H9 (cell line): ENCODE results near the gene PDK4. TPM values are rescaled to one million over a fixed set of nuclear protein-coding genes. Genes with fewer than 3 reads are reported as not detected.

Experiments
- DNase-seq: peaks from one replicate; pipeline ENCODE4 v3.0.0-alpha.2; 2017
- H2AFZ ChIP-seq: one replicate; pipeline ENCODE4 v1.6.1; 2013; ENCODE audit warnings: mild to moderate bottlenecking, low read length, control low read depth, moderate library complexity
- H2AK5ac ChIP-seq: 2 replicates; pipeline ENCODE4 v1.6.1; 2013; ENCODE audit warnings: low read length, control low read depth, mixed read lengths; ENCODE audit not compliant: insufficient read length
- H2BK120ac ChIP-seq: one replicate; pipeline ENCODE4 v1.6.1; 2013; ENCODE audit warnings: low read depth, mild to moderate bottlenecking, low read length, control low read depth, inconsistent platforms; ENCODE audit not compliant: poor library complexity, severe bottlenecking
- H2BK12ac ChIP-seq: 2 replicates; pipeline ENCODE4 v1.6.1; 2013; ENCODE audit warnings: low read length, control low read depth, mixed read lengths, low read depth; ENCODE audit not compliant: insufficient read length
- H2BK15ac ChIP-seq: 2 replicates; pipeline ENCODE4 v1.6.1; 2013; ENCODE audit warnings: low read depth, low read length, control low read depth
- H2BK20ac ChIP-seq: one replicate; pipeline ENCODE4 v1.6.1; 2013; ENCODE audit warnings: low read depth, mild to moderate bottlenecking, low read length, control low read depth, inconsistent platforms; ENCODE audit not compliant: poor library complexity, severe bottlenecking
- H2BK5ac ChIP-seq: 2 replicates; pipeline ENCODE4 v1.6.1; 2013; ENCODE audit warnings: low read length, control low read depth, mixed read lengths; ENCODE audit not compliant: insufficient read length
- H3K14ac ChIP-seq: 2 replicates; pipeline ENCODE4 v1.6.1; 2013; ENCODE audit warnings: low read length, control low read depth; ENCODE audit not compliant: insufficient read depth
- H3K18ac ChIP-seq: 2 replicates; pipeline ENCODE4 v1.6.1; 2013; ENCODE audit warnings: low read depth, mild to moderate bottlenecking, mixed read lengths, low read length, control low read depth; ENCODE audit not compliant: insufficient read length
- H3K23ac ChIP-seq: 2 replicates; pipeline ENCODE4 v1.6.1; 2013; ENCODE audit warnings: low read length, control low read depth, mixed read lengths, low read depth; ENCODE audit not compliant: insufficient read length
- H3K23me2 ChIP-seq: 2 replicates; pipeline ENCODE4 v1.6.1; 2013; ENCODE audit warnings: low read depth, mild to moderate bottlenecking, mixed read lengths, low read length, control low read depth; ENCODE audit not compliant: insufficient read length, poor library complexity, severe bottlenecking
- H3K27ac ChIP-seq: 2 replicates; pipeline ENCODE4 v1.5.1; 2013; ENCODE audit warnings: low read length, control low read depth, mixed read lengths, low read depth; ENCODE audit not compliant: insufficient read length
- H3K27me3 ChIP-seq: 2 replicates; pipeline ENCODE4 v1.6.1; 2013; ENCODE audit warnings: low read length, control low read depth, inconsistent platforms; ENCODE audit not compliant: insufficient read depth
- H3K4ac ChIP-seq: 2 replicates; pipeline ENCODE4 v1.6.1; 2013; ENCODE audit warnings: low read depth, mild to moderate bottlenecking, control low read depth, inconsistent platforms, low read length, moderate library complexity
- H3K4me1 ChIP-seq: 2 replicates; pipeline ENCODE4 v1.6.1; 2013; ENCODE audit warnings: low read length, control low read depth, inconsistent platforms; ENCODE audit not compliant: insufficient read depth
- H3K4me2 ChIP-seq: 2 replicates; pipeline ENCODE4 v1.6.1; 2013; ENCODE audit warnings: low read length, control low read depth, mixed read lengths; ENCODE audit not compliant: insufficient read length, insufficient read depth
- H3K56ac ChIP-seq: 2 replicates; pipeline ENCODE4 v1.6.1; 2013; ENCODE audit warnings: low read depth, mild to moderate bottlenecking, mixed read lengths, low read length, control low read depth; ENCODE audit not compliant: insufficient read length
- H3K79me1 ChIP-seq: 2 replicates; pipeline ENCODE4 v1.6.1; 2013; ENCODE audit warnings: low read depth, mild to moderate bottlenecking, moderate library complexity, low read length, control low read depth, inconsistent platforms; ENCODE audit not compliant: insufficient read depth, poor library complexity, severe bottlenecking
- H3K79me2 ChIP-seq: 2 replicates; pipeline ENCODE4 v1.6.1; 2013; ENCODE audit warnings: low read length, control low read depth, inconsistent platforms; ENCODE audit not compliant: insufficient read depth
- H3K9ac ChIP-seq: 2 replicates; pipeline ENCODE4 v1.6.1; 2013; ENCODE audit warnings: low read length, control low read depth, mixed read lengths; ENCODE audit not compliant: insufficient read length; ENCODE audit errors: extremely low read depth
- H3K9me3 ChIP-seq: one replicate; pipeline ENCODE4 v1.6.1; 2013; ENCODE audit warnings: low read depth, low read length, inconsistent platforms; ENCODE audit not compliant: control insufficient read depth
- H3T11ph ChIP-seq: one replicate; pipeline ENCODE4 v1.6.1; 2013; ENCODE audit warnings: mild to moderate bottlenecking, low read length, control low read depth, inconsistent platforms
- H4K20me1 ChIP-seq: one replicate; pipeline ENCODE4 v1.6.1; 2013; ENCODE audit not compliant: control insufficient read depth, insufficient read length, insufficient read depth
- H4K5ac ChIP-seq: 2 replicates; pipeline ENCODE4 v1.6.1; 2013; ENCODE audit warnings: low read depth, mild to moderate bottlenecking, mixed read lengths, low read length, control low read depth; ENCODE audit not compliant: insufficient read length
- H4K8ac ChIP-seq: replicated peaks from 2 replicates; pipeline ENCODE4 v1.6.1; 2013; ENCODE audit warnings: low read length, control low read depth, mixed read lengths, low read depth; ENCODE audit not compliant: insufficient read length
- H4K91ac ChIP-seq: 2 replicates; pipeline ENCODE4 v1.6.1; 2013; ENCODE audit warnings: low read depth, mild to moderate bottlenecking, moderate library complexity, mixed read lengths, low read length, control low read depth; ENCODE audit not compliant: insufficient read length
- H3K27ac Mint-ChIP-seq, 3 experiments: 2 replicates in 2 of 3; 3 replicates in 1 of 3; pipeline ENCODE4 v1.8.0; 2020 to 2021; ENCODE audit warnings: mixed read lengths in 3 of 3, mild to moderate bottlenecking in 1 of 3, moderate library complexity in 1 of 3
- H3K27me3 Mint-ChIP-seq: 2 replicates; pipeline ENCODE4 v1.8.0; 2021; ENCODE audit warnings: low read depth, mild to moderate bottlenecking, moderate library complexity, mixed read lengths
- H3K36me3 Mint-ChIP-seq, 3 experiments: 2 replicates in 2 of 3; 3 replicates in 1 of 3; pipeline ENCODE4 v1.8.0; 2020 to 2021; ENCODE audit warnings: low read depth in 3 of 3, mixed read lengths in 3 of 3; ENCODE audit not compliant: insufficient read depth in 1 of 3
- H3K4me1 Mint-ChIP-seq, 2 experiments: 2 replicates each; pipeline ENCODE4 v1.8.0; 2020; ENCODE audit warnings: mixed read lengths in 2 of 2
- H3K4me3 Mint-ChIP-seq, 2 experiments: 2 replicates in 1 of 2; 3 replicates in 1 of 2; pipeline ENCODE4 v1.8.0; 2020 to 2021; ENCODE audit warnings: mild to moderate bottlenecking in 2 of 2, mixed read lengths in 2 of 2, moderate library complexity in 1 of 2
- H3K9me3 Mint-ChIP-seq, 2 experiments: 2 replicates in 1 of 2; 3 replicates in 1 of 2; pipeline ENCODE4 v1.8.0; 2020; ENCODE audit warnings: mild to moderate bottlenecking in 2 of 2, mixed read lengths in 2 of 2, moderate library complexity in 1 of 2
- WGBS: extraction: QIAGEN DNeasy Blood & Tissue Kit; methylation state at CpG from one replicate; pipeline ENCODE4 v1.1.7; 2013; ENCODE audit warnings: missing lambda C conversion rate, low lambda C conversion rate, mixed read lengths; ENCODE audit not compliant: insufficient read length; ENCODE audit errors: extremely low coverage; 5-methylcytosine and 5-hydroxymethylcytosine counted together
- total RNA-seq: library from RNA; stranded (reverse); gene quantifications from 2 replicates; pipeline ENCODE4 v1.2.1, GENCODE V29; 2021
- TF ChIP-seq, protein P1 (sequence below): fragments of 200-600 bp; sonication (generic); conservative IDR thresholded peaks from 3 replicates; pipeline ENCODE4 v1.8.0; 2021; ENCODE audit warnings: antibody characterized with exemption, mild to moderate bottlenecking

PDK4 gene
- total RNA-seq, 1 experiment from 2014 or later: not detected

DNA sequence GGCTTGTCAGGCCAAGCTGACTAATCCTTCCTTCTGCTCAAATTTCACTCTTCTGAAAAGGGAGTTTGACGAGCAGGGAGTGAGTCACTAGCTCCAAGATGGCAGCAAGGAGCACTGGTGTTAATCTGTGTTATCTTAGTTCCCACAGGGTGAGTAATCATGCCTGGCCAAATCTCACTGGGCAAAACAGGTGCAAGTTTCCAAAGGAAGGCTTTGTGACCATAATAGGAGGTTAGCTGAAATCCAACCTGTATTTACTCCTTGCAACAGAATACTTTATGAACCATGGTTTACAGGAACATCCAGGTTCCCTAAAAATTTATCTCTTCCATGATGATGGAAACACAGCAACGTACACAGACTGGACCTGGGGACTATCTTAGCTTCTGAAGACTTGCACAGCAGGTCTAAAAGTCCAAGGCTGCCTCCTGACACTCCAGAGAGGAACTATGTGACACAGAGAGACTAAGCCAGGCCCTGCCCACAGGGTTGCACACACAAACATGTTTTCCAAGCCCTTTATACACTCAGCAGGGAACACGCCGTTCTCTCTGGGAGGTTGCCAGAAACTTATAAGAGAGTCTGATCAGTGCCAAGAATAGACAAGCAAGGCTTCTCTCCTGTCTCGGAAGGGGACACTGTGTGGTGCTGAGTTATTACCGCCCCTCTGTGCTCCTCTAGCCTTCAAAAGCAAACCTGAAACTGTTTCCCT is 46.3 kb downstream of the PDK4 start:
- no peak overlapping the region for H3K23ac ChIP-seq
- WGBS: no CpG with 5 or more reads among the region's 6 CpGs
- no peak overlapping the region for H3K27ac ChIP-seq
- H3K14ac ChIP-seq: no peak overlapping the region
- H3K18ac ChIP-seq: no peak overlapping the region
- H3K4ac ChIP-seq: no peak overlapping the region
- H3K23me2 ChIP-seq: no peaks in the 10 kb centered on the region
- H3K27me3 ChIP-seq: no peaks in the 10 kb centered on the region
- H4K91ac ChIP-seq: no peak overlapping the region
- H2BK15ac ChIP-seq: no peak overlapping the region
- no peak overlapping the region for H2AFZ ChIP-seq
- H2BK120ac ChIP-seq: no peak overlapping the region
- H3T11ph ChIP-seq: no peak overlapping the region
- H2BK12ac ChIP-seq: no peak overlapping the region
- Mint-ChIP-seq H3K9me3 (no peaks in the 10 kb centered on the region), H3K27me3 (no peaks in the 10 kb centered on the region), H3K27ac (no peak overlapping the region), H3K4me1 (peaks cover 8 to 11% of the 10 kb centered on the region in 2 experiments), H3K36me3 (no peaks in the 10 kb centered on the region), H3K4me3 (no peak overlapping the region)
- H4K5ac ChIP-seq: no peak overlapping the region
- no peaks in the 10 kb centered on the region for H3K4me1 ChIP-seq
- no peak overlapping the region for H2BK5ac ChIP-seq
- H2BK20ac ChIP-seq: no peak overlapping the region
- H3K79me1 ChIP-seq: no peaks in the 10 kb centered on the region
- no peaks in the 10 kb centered on the region for H4K20me1 ChIP-seq
- no peak overlapping the region for H3K56ac ChIP-seq
- H3K79me2 ChIP-seq: no peaks in the 10 kb centered on the region
- TF ChIP-seq, protein P1, sequence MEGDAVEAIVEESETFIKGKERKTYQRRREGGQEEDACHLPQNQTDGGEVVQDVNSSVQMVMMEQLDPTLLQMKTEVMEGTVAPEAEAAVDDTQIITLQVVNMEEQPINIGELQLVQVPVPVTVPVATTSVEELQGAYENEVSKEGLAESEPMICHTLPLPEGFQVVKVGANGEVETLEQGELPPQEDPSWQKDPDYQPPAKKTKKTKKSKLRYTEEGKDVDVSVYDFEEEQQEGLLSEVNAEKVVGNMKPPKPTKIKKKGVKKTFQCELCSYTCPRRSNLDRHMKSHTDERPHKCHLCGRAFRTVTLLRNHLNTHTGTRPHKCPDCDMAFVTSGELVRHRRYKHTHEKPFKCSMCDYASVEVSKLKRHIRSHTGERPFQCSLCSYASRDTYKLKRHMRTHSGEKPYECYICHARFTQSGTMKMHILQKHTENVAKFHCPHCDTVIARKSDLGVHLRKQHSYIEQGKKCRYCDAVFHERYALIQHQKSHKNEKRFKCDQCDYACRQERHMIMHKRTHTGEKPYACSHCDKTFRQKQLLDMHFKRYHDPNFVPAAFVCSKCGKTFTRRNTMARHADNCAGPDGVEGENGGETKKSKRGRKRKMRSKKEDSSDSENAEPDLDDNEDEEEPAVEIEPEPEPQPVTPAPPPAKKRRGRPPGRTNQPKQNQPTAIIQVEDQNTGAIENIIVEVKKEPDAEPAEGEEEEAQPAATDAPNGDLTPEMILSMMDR: no peak
- H2AK5ac ChIP-seq: no peak overlapping the region
- no peaks in the 10 kb centered on the region for H3K9me3 ChIP-seq
- no peak overlapping the region for H4K8ac ChIP-seq
- no peak overlapping the region for H3K9ac ChIP-seq
- DNase-seq: no peak
- H3K4me2 ChIP-seq: no peak overlapping the region
